Body of pancreas (tissue), 4 donors: ENCODE results near the gene NOL9.

Experiments used
- POLR2A ChIP-seq, 3 donors: fragments of 450-650 bp; IDR thresholded peaks; one replicate each; pipeline ENCODE4 v1.6.1; 2016; ENCODE audit warnings: antibody characterized with exemption in 3 of 3, mild to moderate bottlenecking in 2 of 3
- TF ChIP-seq, protein P1 (sequence below), 7 experiments: fragments of 450-650 bp in 4 of 7; fragments of 200-600 bp in 3 of 7; sonication (generic) in 3 of 7; IDR thresholded peaks; one replicate each; pipeline ENCODE4 v1.5.1; 2016 to 2019; ENCODE audit warnings: antibody characterized with exemption in 7 of 7

DNA sequence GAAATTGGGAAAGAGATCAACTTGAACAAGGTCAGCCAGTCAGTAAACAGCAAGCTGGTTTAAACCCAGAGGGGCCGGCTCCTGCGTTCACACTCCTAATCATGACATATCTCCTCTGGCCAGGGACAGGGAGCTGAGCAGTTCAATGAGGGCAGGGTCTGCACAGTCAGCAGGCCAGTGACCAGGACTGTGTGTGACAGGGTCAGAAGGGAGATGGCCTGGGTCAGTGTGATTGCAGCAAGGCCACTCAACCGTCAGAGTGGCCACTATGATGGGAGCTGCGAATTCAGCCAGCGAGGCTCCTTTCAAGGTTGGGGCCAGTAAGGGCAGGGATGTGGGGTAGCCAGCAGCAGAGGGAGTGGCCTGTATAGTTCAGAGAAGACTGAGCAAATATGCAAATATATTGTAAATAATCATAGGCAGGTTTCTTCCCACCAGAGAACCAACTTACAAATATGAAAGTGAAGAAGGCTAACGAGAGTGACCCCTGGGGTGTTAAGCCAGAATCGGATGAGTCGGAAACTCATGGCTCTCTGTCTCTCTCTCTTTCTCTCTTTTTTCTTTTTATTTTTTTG lies 20.0 kb downstream of the NOL9 start:
- TF ChIP-seq, protein P1, sequence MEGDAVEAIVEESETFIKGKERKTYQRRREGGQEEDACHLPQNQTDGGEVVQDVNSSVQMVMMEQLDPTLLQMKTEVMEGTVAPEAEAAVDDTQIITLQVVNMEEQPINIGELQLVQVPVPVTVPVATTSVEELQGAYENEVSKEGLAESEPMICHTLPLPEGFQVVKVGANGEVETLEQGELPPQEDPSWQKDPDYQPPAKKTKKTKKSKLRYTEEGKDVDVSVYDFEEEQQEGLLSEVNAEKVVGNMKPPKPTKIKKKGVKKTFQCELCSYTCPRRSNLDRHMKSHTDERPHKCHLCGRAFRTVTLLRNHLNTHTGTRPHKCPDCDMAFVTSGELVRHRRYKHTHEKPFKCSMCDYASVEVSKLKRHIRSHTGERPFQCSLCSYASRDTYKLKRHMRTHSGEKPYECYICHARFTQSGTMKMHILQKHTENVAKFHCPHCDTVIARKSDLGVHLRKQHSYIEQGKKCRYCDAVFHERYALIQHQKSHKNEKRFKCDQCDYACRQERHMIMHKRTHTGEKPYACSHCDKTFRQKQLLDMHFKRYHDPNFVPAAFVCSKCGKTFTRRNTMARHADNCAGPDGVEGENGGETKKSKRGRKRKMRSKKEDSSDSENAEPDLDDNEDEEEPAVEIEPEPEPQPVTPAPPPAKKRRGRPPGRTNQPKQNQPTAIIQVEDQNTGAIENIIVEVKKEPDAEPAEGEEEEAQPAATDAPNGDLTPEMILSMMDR (IDR thresholded peaks at IDR 0.05) = no peak
- TF ChIP-seq POLR2A (IDR thresholded peaks at IDR 0.05) = no peak
